ENCODE measurements around the gene INHBB. TPM values are rescaled to one million over a fixed set of nuclear protein-coding genes. Genes with fewer than 3 reads are reported as not detected.

Gene INHBB
- total RNA-seq, result 10 to 100 TPM in 1 of 2 donors, 1 to 10 TPM in 1; 2.8 to 19.4 TPM

- Histone ChIP-seq H3K4me3 (peak within 1 kb of the TSS; percentile 67), H3K9me3 (no peaks in the 10 kb centered on the region), H3K27me3 (replicated peaks; ENCODE audit: insufficient read depth) (no peaks in the 10 kb centered on the region), H3K36me3 (no peaks in the 10 kb centered on the region), H3K4me1 (ENCODE audit: control insufficient read depth in 1 of 2, low read depth in 2 of 2) (peaks cover 27 to 41% of the 10 kb centered on the region in 2 donors), H3K27ac (no peak within 1 kb of the TSS)
- DNase-seq (ENCODE audit: low spot score) (no peak), ATAC-seq (ENCODE audit: insufficient number of reproducible peaks, low FRiP score, low read depth) (no peak)
- TF ChIP-seq CTCF (IDR thresholded peaks at IDR 0.05), result no peak
These were observed at the start of gene INHBB for GRCh38 chr2:120346026-120346666. Gene INHBB (plus strand): TSS chr2:120346136. CDS start chr2:120346189, 53 bp downstream.

GRCh38 chr2:120298173-120298835 lies 47.6 kb upstream of the INHBB start:
- no peaks in the 10 kb centered on the region for H3K9me3 ChIP-seq
- DNase-seq (ENCODE audit: low spot score) (no peak), ATAC-seq (ENCODE audit: insufficient number of reproducible peaks, low FRiP score, low read depth) (no peak)
- H3K36me3 ChIP-seq, result peaks cover 17% of the 10 kb centered on the region
- TF ChIP-seq CTCF (IDR thresholded peaks at IDR 0.05), result no peak
- no peak overlapping the region for H3K4me3 ChIP-seq
- H3K27me3 ChIP-seq (replicated peaks; ENCODE audit: insufficient read depth), result no peaks in the 10 kb centered on the region
- no peak overlapping the region for H3K27ac ChIP-seq
- no peaks in the 10 kb centered on the region for H3K4me1 ChIP-seq (ENCODE audit: control insufficient read depth in 1 of 2, low read depth in 2 of 2)

GRCh38 chr2:120299004-120299403 lies 46.9 kb upstream of the INHBB start:
- Histone ChIP-seq H3K27ac (no peak overlapping the region), H3K27me3 (replicated peaks; ENCODE audit: insufficient read depth) (no peaks in the 10 kb centered on the region), H3K36me3 (peaks cover 15% of the 10 kb centered on the region), H3K4me1 (ENCODE audit: control insufficient read depth in 1 of 2, low read depth in 2 of 2) (no peaks in the 10 kb centered on the region), H3K9me3 (no peaks in the 10 kb centered on the region), H3K4me3 (no peak overlapping the region)
- DNase-seq (ENCODE audit: low spot score), result no peak
- TF ChIP-seq CTCF (IDR thresholded peaks at IDR 0.05), result no peak
- no peak for ATAC-seq (ENCODE audit: insufficient number of reproducible peaks, low FRiP score, low read depth)

- Histone ChIP-seq H3K27me3 (replicated peaks; ENCODE audit: insufficient read depth) (no peaks in the 10 kb centered on the region), H3K9me3 (no peaks in the 10 kb centered on the region), H3K4me3 (no peak overlapping the region), H3K4me1 (ENCODE audit: control insufficient read depth in 1 of 2, low read depth in 2 of 2) (no peaks in the 10 kb centered on the region), H3K36me3 (peaks cover 14% of the 10 kb centered on the region), H3K27ac (no peak overlapping the region)
- no peak for TF ChIP-seq CTCF (IDR thresholded peaks at IDR 0.05)
- no peak for ATAC-seq (ENCODE audit: insufficient number of reproducible peaks, low FRiP score, low read depth)
- no peak for DNase-seq (ENCODE audit: low spot score)
These were observed 46.4 kb upstream of the INHBB start for GRCh38 chr2:120299561-120299960.

GRCh38 chr2:120300385-120300784 lies 45.6 kb upstream of the INHBB start:
- Histone ChIP-seq H3K27me3 (replicated peaks; ENCODE audit: insufficient read depth) (no peaks in the 10 kb centered on the region), H3K36me3 (peaks cover 10% of the 10 kb centered on the region)

More at GRCh38 chr2:120300385-120300784, 45.6 kb upstream of the INHBB start:
- Histone ChIP-seq H3K9me3 (no peaks in the 10 kb centered on the region), H3K4me1 (ENCODE audit: control insufficient read depth in 1 of 2, low read depth in 2 of 2) (no peaks in the 10 kb centered on the region), H3K4me3 (no peak overlapping the region), H3K27ac (no peak overlapping the region)
- ATAC-seq (ENCODE audit: insufficient number of reproducible peaks, low FRiP score, low read depth), result no peak
- TF ChIP-seq CTCF (IDR thresholded peaks at IDR 0.05), result no peak
- no peak for DNase-seq (ENCODE audit: low spot score)

Measured in thoracic aorta (tissue), 2 donors.